Activated T-cell treated with anti-CD3 and anti-CD28 coated beads, Interleukin-2, amount 50 U/mL, for 4 hours (primary cell): ENCODE results near the gene TPRN. TPM values are rescaled to one million over a fixed set of nuclear protein-coding genes. Genes with fewer than 3 reads are reported as not detected.

Source experiments
- ATAC-seq, 2 donors: fragments of 200-7000 bp; cut with Tn5 transposase; one replicate each; pipeline ENCODE4 v1.10.0; 2021
- DNase-seq: peaks from one replicate; pipeline ENCODE4 v3.0.0-alpha.2; 2020
- H3K27me3 Mint-ChIP-seq: one replicate; pipeline ENCODE4 v1.8.0; 2021; ENCODE audit warnings: low read depth, mixed read lengths
- H3K36me3 Mint-ChIP-seq: one replicate; pipeline ENCODE4 v1.8.0; 2022; ENCODE audit warnings: mixed read lengths; ENCODE audit not compliant: insufficient read depth
- H3K4me1 Mint-ChIP-seq: one replicate; pipeline ENCODE4 v1.8.0; 2021; ENCODE audit warnings: low read depth, mixed read lengths
- H3K4me3 Mint-ChIP-seq: one replicate; pipeline ENCODE4 v1.8.0; 2021; ENCODE audit warnings: mild to moderate bottlenecking, moderate library complexity, mixed read lengths
- H3K9me3 Mint-ChIP-seq: one replicate; pipeline ENCODE4 v1.8.0; 2021; ENCODE audit warnings: mixed read lengths
- total RNA-seq, 3 donors: library from RNA; stranded (reverse); gene quantifications; one replicate each; pipeline ENCODE4 v1.2.1, GENCODE V29; 2021

Gene TPRN
- total RNA-seq, 3 donors from 2014 or later: 15.4 to 15.6 (median 15.5) TPM

GRCh38 chr9:137164370-137165249 is 35.9 kb downstream of the TPRN start:
- peaks cover 49% of the 10 kb centered on the region for H3K27me3 Mint-ChIP-seq
- ATAC-seq: no peak
- H3K4me1 Mint-ChIP-seq: peaks cover 4% of the 10 kb centered on the region
- no peaks in the 10 kb centered on the region for H3K36me3 Mint-ChIP-seq
- no peaks in the 10 kb centered on the region for H3K9me3 Mint-ChIP-seq
- H3K4me3 Mint-ChIP-seq: no peak overlapping the region
- DNase-seq: no peak

GRCh38 chr9:137163805-137164204 is 36.7 kb downstream of the TPRN start:
- Mint-ChIP-seq H3K4me1 (peaks cover 8% of the 10 kb centered on the region), H3K9me3 (no peaks in the 10 kb centered on the region), H3K36me3 (no peaks in the 10 kb centered on the region), H3K27me3 (peaks cover 54% of the 10 kb centered on the region), H3K4me3 (no peak overlapping the region)
- DNase-seq (no peak), ATAC-seq (no peak)

GRCh38 chr9:137163365-137163715 is 37.2 kb downstream of the TPRN start:
- no peaks in the 10 kb centered on the region for H3K36me3 Mint-ChIP-seq
- DNase-seq (no peak), ATAC-seq (no peak)
- H3K27me3 Mint-ChIP-seq: peaks cover 55% of the 10 kb centered on the region
- peaks cover 10% of the 10 kb centered on the region for H3K4me1 Mint-ChIP-seq
- H3K9me3 Mint-ChIP-seq: no peaks in the 10 kb centered on the region
- H3K4me3 Mint-ChIP-seq: no peak overlapping the region

GRCh38 chr9:137162505-137163364 is 37.8 kb downstream of the TPRN start:
- no peaks in the 10 kb centered on the region for H3K9me3 Mint-ChIP-seq
- peaks cover 61% of the 10 kb centered on the region for H3K27me3 Mint-ChIP-seq
- no peaks in the 10 kb centered on the region for H3K36me3 Mint-ChIP-seq
- ATAC-seq (peak in 1 of 2 donors; percentile 46), DNase-seq (no peak)
- H3K4me1 Mint-ChIP-seq: peaks cover 14% of the 10 kb centered on the region
- H3K4me3 Mint-ChIP-seq: no peak overlapping the region

GRCh38 chr9:137161558-137162486 is 38.7 kb downstream of the TPRN start:
- Mint-ChIP-seq H3K27me3 (peaks cover 65% of the 10 kb centered on the region), H3K4me3 (no peak overlapping the region), H3K36me3 (no peaks in the 10 kb centered on the region), H3K4me1 (peaks cover 19% of the 10 kb centered on the region), H3K9me3 (no peaks in the 10 kb centered on the region)
- no peak for ATAC-seq
- no peak for DNase-seq

- no peak for ATAC-seq
- no peaks in the 10 kb centered on the region for H3K36me3 Mint-ChIP-seq
- H3K4me1 Mint-ChIP-seq: peaks cover 19% of the 10 kb centered on the region
- no peak for DNase-seq
- no peak overlapping the region for H3K4me3 Mint-ChIP-seq
- no peaks in the 10 kb centered on the region for H3K9me3 Mint-ChIP-seq
- peaks cover 62% of the 10 kb centered on the region for H3K27me3 Mint-ChIP-seq
Measured at GRCh38 chr9:137160716-137161557, 39.6 kb downstream of the TPRN start.

GRCh38 chr9:137160054-137160425 is 40.5 kb downstream of the TPRN start:
- no peaks in the 10 kb centered on the region for H3K9me3 Mint-ChIP-seq
- H3K27me3 Mint-ChIP-seq: peaks cover 58% of the 10 kb centered on the region
- ATAC-seq (no peak), DNase-seq (no peak)
- H3K4me1 Mint-ChIP-seq: peaks cover 19% of the 10 kb centered on the region
- H3K4me3 Mint-ChIP-seq: no peak overlapping the region
- no peaks in the 10 kb centered on the region for H3K36me3 Mint-ChIP-seq

GRCh38 chr9:137159105-137160053 is 41.2 kb downstream of the TPRN start:
- Mint-ChIP-seq H3K27me3 (peaks cover 58% of the 10 kb centered on the region), H3K4me1 (peaks cover 19% of the 10 kb centered on the region), H3K36me3 (no peaks in the 10 kb centered on the region), H3K4me3 (no peak overlapping the region), H3K9me3 (no peaks in the 10 kb centered on the region)
- no peak for ATAC-seq
- DNase-seq: no peak

GRCh38 chr9:137158625-137159024 is 41.9 kb downstream of the TPRN start:
- ATAC-seq: no peak
- no peaks in the 10 kb centered on the region for H3K36me3 Mint-ChIP-seq
- no peak overlapping the region for H3K4me3 Mint-ChIP-seq
- DNase-seq: no peak
- H3K9me3 Mint-ChIP-seq: no peaks in the 10 kb centered on the region
- peaks cover 19% of the 10 kb centered on the region for H3K4me1 Mint-ChIP-seq
- peaks cover 54% of the 10 kb centered on the region for H3K27me3 Mint-ChIP-seq

- Mint-ChIP-seq H3K4me1 (peaks cover 19% of the 10 kb centered on the region), H3K36me3 (no peaks in the 10 kb centered on the region), H3K27me3 (peaks cover 51% of the 10 kb centered on the region), H3K4me3 (no peak overlapping the region), H3K9me3 (no peaks in the 10 kb centered on the region)
- ATAC-seq: no peak
- DNase-seq: no peak
Measured at GRCh38 chr9:137157618-137158415, 42.7 kb downstream of the TPRN start.

GRCh38 chr9:137156567-137157375 is 43.8 kb downstream of the TPRN start:
- ATAC-seq (peak; percentile 69 to 76), DNase-seq (peak; percentile 62)
- H3K4me1 Mint-ChIP-seq: peaks cover 19% of the 10 kb centered on the region
- H3K36me3 Mint-ChIP-seq: no peaks in the 10 kb centered on the region
- no peaks in the 10 kb centered on the region for H3K9me3 Mint-ChIP-seq
- peak overlapping the region; percentile 55 for H3K4me3 Mint-ChIP-seq
- H3K27me3 Mint-ChIP-seq: peaks cover 47% of the 10 kb centered on the region
